ENCODE data around the gene DENND2D.

The DENND2D gene

DNA sequence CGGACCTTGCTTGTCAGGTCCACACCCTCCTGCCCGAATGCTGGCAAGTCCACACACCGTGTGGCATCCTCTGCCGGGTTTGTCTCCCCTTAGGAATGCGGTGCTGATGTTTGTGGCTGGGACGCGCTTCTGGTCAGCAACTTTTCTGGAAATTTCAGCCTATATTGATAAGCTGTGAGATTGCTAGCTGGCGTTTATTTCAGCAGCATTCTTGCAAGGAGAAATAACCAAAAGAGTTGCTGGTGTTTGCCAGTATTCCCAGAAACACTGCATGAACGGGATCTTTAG lies 59.8 kb downstream of the DENND2D start:
- no peaks in the 10 kb centered on the region for H3K9me3 ChIP-seq (ENCODE audit: severe bottlenecking)
- peak overlapping the region; percentile 86 for H3K4me3 ChIP-seq (ENCODE audit: severe bottlenecking)
- peak; percentile 70 for DNase-seq (ENCODE audit: low spot score)
- H3K36me3 ChIP-seq (ENCODE audit: low read depth): peaks cover 25% of the 10 kb centered on the region
- H3K27me3 ChIP-seq (ENCODE audit: insufficient read depth, poor library complexity, severe bottlenecking): no peaks in the 10 kb centered on the region
- H3K4me1 ChIP-seq (ENCODE audit: insufficient read depth, poor library complexity, severe bottlenecking): peaks cover 20% of the 10 kb centered on the region
- H3K27ac ChIP-seq (ENCODE audit: poor library complexity, severe bottlenecking): peak overlapping the region; percentile 67
- TF ChIP-seq, protein P1, sequence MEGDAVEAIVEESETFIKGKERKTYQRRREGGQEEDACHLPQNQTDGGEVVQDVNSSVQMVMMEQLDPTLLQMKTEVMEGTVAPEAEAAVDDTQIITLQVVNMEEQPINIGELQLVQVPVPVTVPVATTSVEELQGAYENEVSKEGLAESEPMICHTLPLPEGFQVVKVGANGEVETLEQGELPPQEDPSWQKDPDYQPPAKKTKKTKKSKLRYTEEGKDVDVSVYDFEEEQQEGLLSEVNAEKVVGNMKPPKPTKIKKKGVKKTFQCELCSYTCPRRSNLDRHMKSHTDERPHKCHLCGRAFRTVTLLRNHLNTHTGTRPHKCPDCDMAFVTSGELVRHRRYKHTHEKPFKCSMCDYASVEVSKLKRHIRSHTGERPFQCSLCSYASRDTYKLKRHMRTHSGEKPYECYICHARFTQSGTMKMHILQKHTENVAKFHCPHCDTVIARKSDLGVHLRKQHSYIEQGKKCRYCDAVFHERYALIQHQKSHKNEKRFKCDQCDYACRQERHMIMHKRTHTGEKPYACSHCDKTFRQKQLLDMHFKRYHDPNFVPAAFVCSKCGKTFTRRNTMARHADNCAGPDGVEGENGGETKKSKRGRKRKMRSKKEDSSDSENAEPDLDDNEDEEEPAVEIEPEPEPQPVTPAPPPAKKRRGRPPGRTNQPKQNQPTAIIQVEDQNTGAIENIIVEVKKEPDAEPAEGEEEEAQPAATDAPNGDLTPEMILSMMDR (IDR thresholded peaks at IDR 0.05; ENCODE audit: poor library complexity, severe bottlenecking): no peak
- ATAC-seq (ENCODE audit: low read depth): peak; percentile 84

DNA sequence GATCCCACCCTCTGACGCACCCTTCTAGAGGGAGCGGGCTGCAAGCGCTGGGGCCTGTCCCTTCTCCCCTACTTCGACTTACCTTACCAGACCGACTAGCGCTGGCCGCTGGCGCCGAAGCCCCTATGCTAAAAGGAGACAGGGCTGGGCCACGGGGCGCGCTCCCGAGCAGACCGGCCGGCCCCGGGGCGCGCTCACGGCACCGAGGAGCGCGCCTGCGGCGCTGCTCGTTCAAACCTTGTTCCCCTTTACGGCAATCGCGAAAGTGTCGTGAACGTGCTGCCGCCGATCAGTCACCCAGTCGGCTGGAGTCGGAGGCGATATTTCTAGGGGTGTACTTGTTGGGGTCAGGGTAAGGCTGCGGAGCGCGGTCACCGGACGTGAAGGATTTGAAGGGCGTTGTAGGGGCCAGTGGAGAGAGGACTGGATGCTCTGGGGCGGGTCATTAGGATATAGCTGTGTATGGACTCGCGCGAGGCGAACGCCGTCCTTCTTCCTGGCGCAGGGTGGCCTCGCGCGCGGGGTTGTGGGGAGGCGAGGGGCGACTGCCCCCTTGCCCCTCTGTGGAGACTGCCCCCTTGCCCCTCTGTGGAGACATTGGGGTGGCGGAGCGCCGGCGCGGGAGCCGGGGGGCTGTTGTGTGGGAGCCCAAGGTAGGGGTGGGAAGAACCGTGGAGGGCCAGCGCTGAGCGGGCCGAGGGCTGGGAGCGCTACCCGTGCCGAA lies 60.3 kb downstream of the DENND2D start, which contains the start of the genes CEPT1 and DRAM2:
Gene CEPT1, plus strand, starts transcription at position 268 of the 724 bp plus-strand sequence. CDS start 7,492 bp downstream, outside the sequence.
Gene DRAM2, minus strand, starts transcription at position 138 of the 724 bp plus-strand sequence. CDS start 8,539 bp downstream, outside the sequence.
- DNase-seq (ENCODE audit: low spot score): peak; percentile 97
- peaks cover 30% of the 10 kb centered on the region for H3K36me3 ChIP-seq (ENCODE audit: low read depth)
- TF ChIP-seq, protein P1 (IDR thresholded peaks at IDR 0.05; ENCODE audit: poor library complexity, severe bottlenecking): no peak

DNA sequence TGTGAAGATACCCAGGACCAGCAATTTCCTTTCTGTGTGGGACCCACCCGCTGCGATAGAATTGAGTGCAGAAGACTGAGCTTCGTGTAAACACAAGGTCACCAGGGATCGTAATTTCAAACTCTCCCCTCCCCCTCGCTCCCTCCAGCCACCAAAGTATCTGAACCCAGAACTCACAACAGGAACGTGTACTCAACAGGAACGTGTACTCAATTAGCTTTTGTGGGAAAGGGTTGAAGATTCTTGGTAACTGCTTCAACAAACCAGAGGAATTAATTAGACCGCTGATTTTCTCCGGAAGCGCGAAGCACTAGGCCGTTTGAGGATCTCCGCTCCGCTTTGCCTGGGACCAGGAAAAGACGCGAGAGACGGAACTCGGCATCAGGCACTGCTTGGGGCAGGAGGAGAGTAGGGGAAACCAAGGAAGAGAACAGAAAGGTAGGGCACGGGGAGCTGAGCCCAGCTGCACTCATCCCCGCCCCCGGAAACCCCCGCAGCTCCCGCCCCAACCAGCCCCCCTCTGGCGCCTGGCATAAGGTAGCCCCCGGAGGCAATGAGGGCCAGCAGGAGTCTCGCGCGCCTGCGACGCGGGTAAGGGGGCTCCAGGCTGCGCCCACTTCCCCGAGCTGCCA lies 61.0 kb downstream of the DENND2D start:
- TF ChIP-seq, protein P1 (IDR thresholded peaks at IDR 0.05; ENCODE audit: poor library complexity, severe bottlenecking): no peak
- DNase-seq (ENCODE audit: low spot score) (peak; percentile 69), ATAC-seq (ENCODE audit: low read depth) (peak; percentile 60)
- Histone ChIP-seq H3K27ac (ENCODE audit: poor library complexity, severe bottlenecking) (peak overlapping the region; percentile 67), H3K4me3 (ENCODE audit: severe bottlenecking) (peak overlapping the region; percentile 86), H3K9me3 (ENCODE audit: severe bottlenecking) (no peaks in the 10 kb centered on the region), H3K36me3 (ENCODE audit: low read depth) (peaks cover 34% of the 10 kb centered on the region), H3K27me3 (ENCODE audit: insufficient read depth, poor library complexity, severe bottlenecking) (no peaks in the 10 kb centered on the region), H3K4me1 (ENCODE audit: insufficient read depth, poor library complexity, severe bottlenecking) (peaks cover 20% of the 10 kb centered on the region)

More for the DNA sequence above, 60.3 kb downstream of the DENND2D start, which contains the start of the genes CEPT1 and DRAM2:
- Histone ChIP-seq H3K9me3 (ENCODE audit: severe bottlenecking) (no peaks in the 10 kb centered on the region), H3K27me3 (ENCODE audit: insufficient read depth, poor library complexity, severe bottlenecking) (no peaks in the 10 kb centered on the region), H3K4me1 (ENCODE audit: insufficient read depth, poor library complexity, severe bottlenecking) (peaks cover 20% of the 10 kb centered on the region), H3K27ac (ENCODE audit: poor library complexity, severe bottlenecking) (peak within 1 kb of the TSS; percentile 67), H3K4me3 (ENCODE audit: severe bottlenecking) (peak within 1 kb of the TSS; percentile 86)
- ATAC-seq (ENCODE audit: low read depth): peak; percentile 74

Data from RWPE2 (cell line).